IPS-NIHi11 (cell line): ENCODE data around the gene SLBP.
A peak's percentile ranks its signal among the peaks of the same experiment; 100 is the strongest.

Experiments
- DNase-seq: peaks from one replicate; pipeline ENCODE4 v3.0.0; 2012; ENCODE audit warnings: mixed read lengths, low spot score

The SLBP gene

GRCh38 chr4:1749370-1749769 is 37.3 kb upstream of the SLBP start:
- DNase-seq, result no peak

- DNase-seq, result peak; percentile 95
These were observed 36.4 kb upstream of the SLBP start for GRCh38 chr4:1748465-1748995.

- DNase-seq, result no peak
These were observed 35.5 kb upstream of the SLBP start for GRCh38 chr4:1747603-1747967.

GRCh38 chr4:1746919-1747602 is 34.9 kb upstream of the SLBP start:
- no peak for DNase-seq

GRCh38 chr4:1746265-1746691 is 34.2 kb upstream of the SLBP start:
- peak; percentile 92 for DNase-seq

GRCh38 chr4:1745697-1746096 is 33.6 kb upstream of the SLBP start:
- no peak for DNase-seq

GRCh38 chr4:1745165-1745564 is 33.0 kb upstream of the SLBP start:
- DNase-seq, result no peak

- DNase-seq, result no peak
These were observed 32.4 kb upstream of the SLBP start for GRCh38 chr4:1744552-1744951.

GRCh38 chr4:1743975-1744374 is 31.9 kb upstream of the SLBP start:
- no peak for DNase-seq

GRCh38 chr4:1743551-1743950 is 31.4 kb upstream of the SLBP start:
- no peak for DNase-seq

GRCh38 chr4:1741208-1741607 is 29.1 kb upstream of the SLBP start:
- no peak for DNase-seq

- DNase-seq, result no peak
These were observed 28.0 kb upstream of the SLBP start for GRCh38 chr4:1740021-1740545.

GRCh38 chr4:1739358-1739757 is 27.2 kb upstream of the SLBP start:
- DNase-seq, result no peak

GRCh38 chr4:1738410-1738809 is 26.3 kb upstream of the SLBP start:
- DNase-seq, result no peak

- no peak for DNase-seq
These were observed 25.5 kb upstream of the SLBP start for GRCh38 chr4:1737666-1738065.

GRCh38 chr4:1736812-1737211 is 24.7 kb upstream of the SLBP start:
- no peak for DNase-seq

- no peak for DNase-seq
These were observed 23.1 kb upstream of the SLBP start for GRCh38 chr4:1735215-1735614.

GRCh38 chr4:1732911-1733310 is 20.8 kb upstream of the SLBP start:
- no peak for DNase-seq

GRCh38 chr4:1731180-1731579 is 19.1 kb upstream of the SLBP start:
- no peak for DNase-seq

- no peak for DNase-seq
These were observed 18.5 kb upstream of the SLBP start for GRCh38 chr4:1730532-1731135.

- DNase-seq, result no peak
These were observed 16.2 kb upstream of the SLBP start for GRCh38 chr4:1728061-1728980.
